ENCODE data around the gene ZNF862.

Gene ZNF862

GRCh38 chr7:149883048-149883438, 44.9 kb downstream of the ZNF862 start:
- no peak for DNase-seq
- no peak for TF ChIP-seq CTCF (IDR thresholded peaks at IDR 0.05; ENCODE audit: low read depth, low read length)
- H3K27me3 ChIP-seq (ENCODE audit: insufficient read depth, low read depth, severe bottlenecking), result no peaks in the 10 kb centered on the region
- peak overlapping the region; percentile 23; the same call in 1 of the 2 replicates for H3K27ac ChIP-seq
- H3K36me3 ChIP-seq, result peaks cover 12% of the 10 kb centered on the region
- no peaks in the 10 kb centered on the region for H3K9me3 ChIP-seq (ENCODE audit: severe bottlenecking)
- no peak overlapping the region for H3K4me3 ChIP-seq (ENCODE audit: low read depth, low read length)

- peak; percentile 83 for DNase-seq
- Histone ChIP-seq H3K27ac (peak overlapping the region; percentile 23), H3K9me3 (ENCODE audit: severe bottlenecking) (no peaks in the 10 kb centered on the region), H3K27me3 (ENCODE audit: insufficient read depth, low read depth, severe bottlenecking) (no peaks in the 10 kb centered on the region), H3K36me3 (peaks cover 16% of the 10 kb centered on the region), H3K4me3 (ENCODE audit: low read depth, low read length) (no peak overlapping the region)
- TF ChIP-seq CTCF (IDR thresholded peaks at IDR 0.05; ENCODE audit: low read depth, low read length), result peak; percentile 92
Measured at GRCh38 chr7:149883452-149883861, 45.3 kb downstream of the ZNF862 start.

GRCh38 chr7:149884016-149884415, 45.8 kb downstream of the ZNF862 start:
- Histone ChIP-seq H3K27me3 (ENCODE audit: insufficient read depth, low read depth, severe bottlenecking) (no peaks in the 10 kb centered on the region), H3K36me3 (peaks cover 19% of the 10 kb centered on the region), H3K9me3 (ENCODE audit: severe bottlenecking) (no peaks in the 10 kb centered on the region), H3K4me3 (ENCODE audit: low read depth, low read length) (no peak overlapping the region), H3K27ac (no peak overlapping the region; the same call in 1 of the 2 replicates)
- no peak for TF ChIP-seq CTCF (IDR thresholded peaks at IDR 0.05; ENCODE audit: low read depth, low read length)
- DNase-seq, result no peak

GRCh38 chr7:149884541-149884940, 46.4 kb downstream of the ZNF862 start:
- Histone ChIP-seq H3K9me3 (ENCODE audit: severe bottlenecking) (no peaks in the 10 kb centered on the region), H3K27ac (no peak overlapping the region), H3K27me3 (ENCODE audit: insufficient read depth, low read depth, severe bottlenecking) (no peaks in the 10 kb centered on the region), H3K4me3 (ENCODE audit: low read depth, low read length) (no peak overlapping the region), H3K36me3 (peaks cover 23% of the 10 kb centered on the region)
- no peak for TF ChIP-seq CTCF (IDR thresholded peaks at IDR 0.05; ENCODE audit: low read depth, low read length)
- no peak for DNase-seq

- H3K27me3 ChIP-seq (ENCODE audit: insufficient read depth, low read depth, severe bottlenecking), result no peaks in the 10 kb centered on the region
- H3K27ac ChIP-seq, result no peak overlapping the region
- peaks cover 21% of the 10 kb centered on the region for H3K36me3 ChIP-seq
- no peak overlapping the region for H3K4me3 ChIP-seq (ENCODE audit: low read depth, low read length)
- no peak for TF ChIP-seq CTCF (IDR thresholded peaks at IDR 0.05; ENCODE audit: low read depth, low read length)
- no peaks in the 10 kb centered on the region for H3K9me3 ChIP-seq (ENCODE audit: severe bottlenecking)
- no peak for DNase-seq
Measured at GRCh38 chr7:149885191-149886017, 47.2 kb downstream of the ZNF862 start.
